NCI-H2171 treated with DMSO at 0.1 percent for 48 hours (cell line): ENCODE results near the gene OR6F1.
"Not testable (repeated sequence)": the region's sequence is repeated elsewhere in the genome, so short reads cannot be mapped to it uniquely, and the experiment has no call there.

Experiments used
- DNase-seq: peaks from one replicate; lab custom pipeline; 2025; lab: John Stamatoyannopoulos, UW

The OR6F1 gene

DNA sequence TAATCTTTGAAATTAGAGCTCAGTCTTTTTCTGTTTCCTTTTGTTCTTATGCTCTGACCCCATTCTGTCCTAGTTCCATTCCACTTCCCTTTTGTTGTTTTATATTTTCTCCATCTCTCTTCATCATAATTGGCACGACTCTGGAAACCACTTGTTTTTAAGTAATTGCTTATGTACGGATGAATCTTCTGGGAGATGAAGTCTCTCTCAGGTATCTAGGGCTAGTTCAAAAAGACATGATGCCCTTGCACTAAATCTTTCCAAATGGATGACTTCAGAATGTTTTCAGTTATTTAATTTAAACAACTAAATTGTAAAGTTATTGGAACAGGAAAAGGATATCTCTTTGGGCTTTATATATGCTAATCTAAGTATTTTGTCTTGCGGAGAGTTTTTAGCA lies at the start of gene OR6F1:
Gene OR6F1 (minus strand): TSS at position 101 of the 400 bp plus-strand sequence. CDS start 3,891 bp downstream, outside the sequence.
- no peak for DNase-seq

DNA sequence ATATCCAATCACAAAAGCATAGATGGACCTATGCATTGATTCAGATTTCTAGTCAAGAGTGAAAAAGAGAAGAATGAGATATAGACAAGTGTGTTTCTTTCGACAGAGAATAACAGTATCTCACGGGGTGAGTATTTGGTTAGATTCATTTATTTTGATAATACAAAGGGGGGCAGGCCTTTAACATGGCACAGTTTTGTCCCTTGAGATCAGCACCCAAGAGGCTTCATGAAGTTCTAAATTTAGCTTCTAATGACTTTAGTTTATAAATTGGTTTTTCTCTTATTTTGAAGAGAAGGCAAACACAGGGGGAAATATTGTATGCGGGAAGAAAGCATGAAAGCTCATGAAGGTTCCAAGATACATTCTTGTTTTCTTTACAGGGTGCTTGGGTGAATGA lies 44.0 kb upstream of the OR6F1 start, which contains the start of gene OR1C1:
Gene OR1C1 (minus strand): TSS at position 101 of the 400 bp plus-strand sequence. CDS start 2,150 bp downstream, outside the sequence.
- DNase-seq, result no peak

- not testable (repeated sequence) for DNase-seq
These were observed 37.9 kb upstream of the OR6F1 start for GRCh38 chr1:247754311-247754710.

- no peak for DNase-seq
These were observed 33.4 kb upstream of the OR6F1 start for GRCh38 chr1:247749870-247750269.

DNA sequence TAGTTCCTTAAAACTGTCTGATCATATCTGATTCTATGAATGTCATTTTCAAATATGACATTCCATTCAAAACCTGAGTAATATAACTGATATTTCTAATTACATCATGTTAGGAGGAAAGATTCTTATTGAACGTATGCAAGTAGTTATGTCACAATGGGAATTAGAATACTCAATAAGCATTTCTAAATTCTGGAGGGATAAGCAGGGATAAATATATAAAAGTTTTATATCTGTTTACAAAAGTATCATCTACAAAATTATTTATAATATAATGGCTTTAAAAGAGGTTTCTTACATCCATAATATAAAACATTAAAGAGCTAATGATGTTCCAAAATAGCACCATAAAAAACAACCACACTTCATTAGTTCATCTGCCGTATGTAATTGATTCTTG lies 31.6 kb upstream of the OR6F1 start, which contains the start of gene OR14A2:
Gene OR14A2 (minus strand): TSS at position 101 of the 400 bp plus-strand sequence.
- no peak for DNase-seq

DNA sequence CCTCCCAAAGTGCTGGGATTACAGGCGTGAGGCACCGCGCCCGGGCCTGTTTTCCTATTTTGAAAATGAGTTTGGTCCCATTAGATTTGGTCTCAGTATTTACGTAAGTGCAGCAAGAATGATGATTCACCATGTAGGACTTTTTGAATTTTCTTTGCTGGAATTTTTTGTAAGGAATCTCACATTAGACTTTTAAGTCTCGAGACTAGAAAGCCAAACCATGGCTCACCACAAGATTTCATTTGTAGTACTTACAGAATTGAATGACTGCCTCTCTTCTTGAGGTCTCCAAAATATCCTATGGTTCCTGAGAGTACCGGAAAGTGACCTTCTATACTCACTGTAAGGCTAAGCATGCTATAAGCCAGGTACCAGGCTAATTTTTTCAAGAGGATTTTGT lies 31.2 kb upstream of the OR6F1 start:
- no peak for DNase-seq

DNA sequence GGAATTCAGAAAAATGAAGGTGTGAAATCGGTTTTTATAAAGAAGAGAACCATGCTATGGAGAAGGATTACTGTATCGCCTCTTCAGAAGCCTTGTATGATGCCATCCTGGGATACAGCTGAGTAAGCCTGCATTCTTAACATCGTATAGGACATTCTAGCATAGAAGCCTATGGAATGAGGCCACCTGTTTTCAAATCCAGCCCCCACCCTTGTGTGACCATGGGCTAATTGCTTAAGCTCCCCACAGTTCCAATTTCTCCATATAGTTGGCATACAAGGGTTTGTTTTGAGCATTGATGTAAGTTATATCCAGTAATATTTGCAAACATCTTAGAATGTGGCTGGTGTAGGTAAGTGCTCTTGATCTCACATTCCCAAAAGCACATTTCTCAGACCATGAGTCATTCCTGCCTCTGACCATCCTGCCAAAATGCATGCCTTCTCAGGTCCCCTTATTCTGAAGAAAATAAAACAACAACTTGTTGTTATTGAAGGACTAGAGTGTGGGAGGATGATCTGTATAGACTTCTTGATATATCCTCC lies 30.0 kb upstream of the OR6F1 start:
- DNase-seq, result no peak

DNA sequence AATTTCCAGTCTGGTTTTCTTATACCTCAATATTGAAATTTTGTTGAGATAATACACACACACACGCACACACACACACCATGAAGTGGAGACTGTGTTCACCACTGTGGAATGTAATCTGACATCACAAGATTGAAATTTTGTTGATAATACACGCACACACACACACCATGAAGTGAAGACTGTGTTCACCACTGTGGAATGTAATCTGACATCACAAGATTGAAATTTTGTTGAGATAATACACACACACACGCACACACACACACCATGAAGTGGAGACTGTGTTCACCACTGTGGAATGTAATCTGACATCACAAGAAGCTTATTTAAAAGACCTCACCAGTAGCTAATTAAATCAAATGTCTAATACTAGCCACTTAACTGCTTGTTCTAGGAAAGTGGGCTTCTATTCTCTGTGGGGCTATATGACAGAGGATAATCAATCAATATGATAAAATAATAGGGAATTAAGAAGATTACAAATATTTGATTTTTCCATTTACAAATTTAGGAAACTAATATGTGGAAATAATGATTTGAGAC lies 25.8 kb upstream of the OR6F1 start:
- not testable (repeated sequence) for DNase-seq

DNA sequence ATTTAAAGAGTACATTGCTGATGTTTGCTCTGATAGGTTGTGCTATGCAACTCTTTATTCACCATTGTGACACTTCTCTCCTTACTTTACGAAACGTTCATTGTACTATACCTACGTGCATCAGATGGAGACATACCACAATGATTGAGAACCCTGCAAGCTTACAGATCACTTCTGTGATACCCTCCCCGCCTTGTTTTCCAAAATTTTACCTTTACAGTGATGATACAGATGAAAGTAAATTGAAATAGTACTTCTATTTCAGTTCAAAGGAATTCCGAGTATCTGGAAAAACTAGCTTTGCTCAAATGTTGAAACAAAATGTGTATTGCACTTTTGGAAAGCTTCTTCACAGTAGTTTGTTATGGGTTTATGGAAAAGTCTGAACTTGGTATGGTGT lies 25.3 kb upstream of the OR6F1 start:
- no peak for DNase-seq

DNA sequence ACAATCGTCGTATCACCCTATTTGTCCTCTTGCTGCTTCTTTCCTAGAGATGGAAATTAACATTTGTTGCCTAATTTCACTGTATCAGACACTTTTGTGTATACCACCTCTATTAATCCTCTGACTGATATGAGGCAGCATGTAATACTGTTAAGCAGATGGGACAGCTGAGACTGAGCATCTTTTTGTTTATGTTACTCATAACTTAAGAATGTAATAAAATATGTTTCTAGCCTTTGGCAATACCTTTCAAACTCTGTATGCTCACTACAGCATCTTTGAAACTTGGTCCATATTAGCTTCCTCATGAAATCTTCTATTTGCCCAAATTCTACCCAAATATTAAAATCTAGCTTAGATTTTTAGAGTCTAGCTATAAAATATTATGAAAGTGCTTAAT lies 24.3 kb upstream of the OR6F1 start:
- no peak for DNase-seq

DNA sequence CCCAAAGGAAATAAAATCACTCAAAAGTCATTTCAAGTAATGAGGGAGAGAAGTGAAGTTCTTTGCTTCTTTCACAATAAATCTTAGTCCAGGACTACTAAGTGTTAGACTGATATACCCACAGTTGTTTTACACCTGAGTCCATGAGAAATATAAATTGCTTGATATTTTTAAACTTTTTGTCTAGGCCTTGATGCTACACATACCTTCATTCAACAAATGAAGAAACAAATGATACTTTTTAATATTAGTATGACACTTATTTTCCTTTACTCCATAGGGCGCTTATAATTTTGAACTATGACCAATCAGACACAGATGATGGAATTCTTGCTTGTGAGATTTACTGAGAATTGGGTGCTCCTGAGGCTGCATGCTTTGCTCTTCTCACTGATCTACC lies 21.9 kb upstream of the OR6F1 start, which contains the start of gene OR14K1:
Gene OR14K1 (plus strand): TSS at position 301 of the 400 bp plus-strand sequence. CDS start 0 bp downstream, at position 301.
- DNase-seq, result no peak

GRCh38 chr1:247721222-247721621 lies 4.8 kb upstream of the OR6F1 start:
- no peak for DNase-seq

GRCh38 chr1:247713753-247714152 lies 2.7 kb downstream of the OR6F1 start:
- DNase-seq, result no peak

GRCh38 chr1:247710681-247711080 lies 5.8 kb downstream of the OR6F1 start:
- not testable (repeated sequence) for DNase-seq

DNA sequence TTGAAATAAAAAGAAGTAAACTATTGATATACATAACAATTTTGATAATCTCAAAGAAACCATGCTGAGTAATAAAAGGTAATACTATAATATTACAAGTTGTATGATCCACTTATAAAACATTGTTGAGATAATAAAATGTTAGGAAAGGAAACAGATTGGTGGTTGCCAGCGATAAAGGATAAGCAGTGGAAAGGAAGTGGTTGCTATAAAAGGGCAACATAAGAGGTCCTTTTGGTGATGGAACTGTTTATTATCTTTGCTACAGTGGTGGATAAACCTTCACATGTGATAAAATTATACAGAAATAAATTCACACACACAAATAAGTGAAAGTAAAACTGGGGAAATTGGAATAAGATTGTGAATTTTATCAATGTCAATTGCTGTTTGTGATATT lies 15.1 kb downstream of the OR6F1 start:
- DNase-seq, result no peak

- peak; percentile 34 for DNase-seq
These were observed 35.1 kb downstream of the OR6F1 start for GRCh38 chr1:247681288-247681897.

- DNase-seq, result no peak
These were observed 36.3 kb downstream of the OR6F1 start for GRCh38 chr1:247680171-247680570.

GRCh38 chr1:247679639-247680038 lies 36.8 kb downstream of the OR6F1 start, which contains the start of gene OR13G1:
OR13G1 (minus strand) TSS chr1:247679739; CDS start chr1:247673041, 6,698 bp downstream.
- DNase-seq, result no peak

- no peak for DNase-seq
These were observed 47.2 kb downstream of the OR6F1 start for GRCh38 chr1:247669225-247669624.
